Measurements from ENCODE around the gene PLPPR2. TPM values are rescaled to one million over a fixed set of nuclear protein-coding genes. Genes with fewer than 3 reads are reported as not detected.

The PLPPR2 gene
- total RNA-seq, result 11.3 and 12.5 TPM in 2 replicates

DNA sequence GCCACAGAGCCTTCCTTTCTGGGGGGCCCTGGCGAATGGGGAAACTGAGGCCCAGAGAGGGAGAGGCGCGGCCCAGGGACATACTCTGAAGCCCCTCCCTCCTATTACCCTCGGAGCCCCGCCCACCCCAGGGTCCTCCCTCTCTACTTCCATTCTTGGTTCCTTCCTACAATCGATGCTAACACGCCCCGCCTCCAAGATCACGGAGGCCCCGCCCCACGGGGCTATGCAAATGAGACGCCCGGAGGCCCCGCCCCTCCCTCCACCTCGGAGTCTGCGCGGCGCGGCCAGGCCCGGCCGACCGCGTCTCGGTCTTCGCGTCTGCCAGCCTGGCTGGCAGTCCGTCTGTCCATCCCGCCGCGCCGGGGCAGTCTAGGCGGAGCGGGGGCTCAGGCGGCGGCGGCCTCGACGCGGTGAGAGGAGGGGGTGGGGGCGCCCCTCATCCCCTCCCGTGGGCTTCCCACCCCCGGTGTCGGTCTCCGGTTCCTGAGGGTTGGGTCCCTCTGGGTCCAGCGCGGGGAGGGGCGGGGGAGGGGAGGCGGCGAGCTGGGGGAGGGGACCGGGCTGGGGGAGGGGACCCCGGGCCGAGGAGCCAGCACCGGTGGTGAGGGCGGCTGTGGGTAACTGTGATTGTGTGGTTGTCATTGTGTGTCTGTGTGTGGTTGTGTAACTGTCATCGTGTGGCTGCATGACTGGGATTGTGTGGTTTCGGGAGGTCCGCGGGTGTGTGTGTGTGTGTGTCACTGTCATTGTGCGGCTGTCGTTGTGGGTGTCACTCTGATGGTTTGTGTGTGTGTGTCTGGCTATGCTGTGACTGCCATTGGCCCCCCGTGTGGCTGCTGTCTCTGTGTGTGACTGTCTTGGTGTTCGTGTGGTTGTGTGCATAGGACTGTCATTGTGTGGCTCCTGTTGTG lies at the start of gene PLPPR2:
TSS of gene PLPPR2 (plus strand) at position 273 of the 914 bp plus-strand sequence. CDS start 2,242 bp downstream, outside the sequence.

GRCh38 chr19:11339254-11340098 lies 15.8 kb upstream of the PLPPR2 start, which contains the start of gene RAB3D:
TSS of gene RAB3D (minus strand) at chr19:11339657. CDS start at chr19:11337399, 2,258 bp downstream.

GRCh38 chr19:11346104-11346940 lies 8.9 kb upstream of the PLPPR2 start, which contains the start of the genes CCDC159 and TMEM205:
TSS of gene CCDC159 (plus strand) at chr19:11346519. CDS start at chr19:11346607, 88 bp downstream.
TSS of gene TMEM205 (minus strand) at chr19:11346268. CDS start at chr19:11345619, 649 bp downstream.

DNA sequence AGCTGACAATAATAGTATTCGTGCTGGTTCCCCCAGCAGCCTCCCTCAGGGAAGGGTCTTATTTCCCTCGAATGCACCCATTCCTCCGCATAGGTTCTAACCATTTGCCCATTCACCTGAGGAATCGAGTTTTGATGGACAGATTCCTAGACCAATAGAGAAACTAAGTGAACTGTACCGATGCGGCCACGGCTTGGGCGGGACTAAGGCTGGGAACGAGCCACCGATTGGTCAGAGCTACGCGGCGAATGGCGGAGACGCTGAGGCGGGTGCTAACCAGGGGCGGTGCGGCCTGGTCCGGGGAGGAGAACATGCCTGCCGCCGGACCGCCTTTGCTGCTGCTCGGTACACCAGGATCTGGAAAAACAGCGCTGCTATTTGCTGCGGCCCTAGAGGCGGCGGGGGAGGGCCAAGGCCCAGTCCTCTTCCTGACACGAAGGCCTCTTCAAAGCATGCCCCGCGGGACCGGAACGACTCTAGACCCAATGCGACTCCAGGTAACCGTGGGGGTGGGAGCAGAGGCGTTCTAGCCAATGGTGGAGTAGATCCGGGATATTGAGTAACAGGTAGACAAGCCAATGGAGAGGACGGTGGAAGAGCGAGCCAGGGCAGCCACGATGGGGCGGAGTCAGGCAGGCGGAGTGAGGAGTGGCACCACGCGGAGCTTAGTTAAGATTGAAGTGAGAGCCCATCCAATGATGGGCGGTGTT lies 19.4 kb downstream of the PLPPR2 start, which contains the start of gene SWSAP1:
TSS of gene SWSAP1 (plus strand) at position 234 of the 710 bp plus-strand sequence. CDS start at position 249, 15 bp downstream.

Other genes starting within 250 kb of the PLPPR2 start
- gene SPC24, start 199.7 kb upstream of the PLPPR2 start, total RNA-seq, result 9.6 and 104 TPM in 2 replicates
- 171 and 274 TPM in 2 replicates for gene KANK2, start 157.9 kb upstream of the PLPPR2 start, total RNA-seq
- not detected in 2 replicates for gene ANGPTL8, start 115.8 kb upstream of the PLPPR2 start, total RNA-seq
- 16.3 and 20.0 TPM in 2 replicates for gene DOCK6, start 92.9 kb upstream of the PLPPR2 start, total RNA-seq
- not detected in 2 replicates for gene TSPAN16, start 59.3 kb upstream of the PLPPR2 start, total RNA-seq
- 7.3 and 9.0 TPM in 2 replicates for gene RAB3D, start 15.8 kb upstream of the PLPPR2 start, total RNA-seq
- gene TMEM205, start 9.2 kb upstream of the PLPPR2 start, total RNA-seq, result 82.1 and 123 TPM in 2 replicates
- 2.3 and 5.6 TPM in 2 replicates for gene CCDC159, start 8.9 kb upstream of the PLPPR2 start, total RNA-seq
- under 0.01 and 0.58 TPM in 2 replicates for gene SWSAP1, start 19.2 kb downstream of the PLPPR2 start, total RNA-seq
- gene EPOR, start 28.9 kb downstream of the PLPPR2 start, total RNA-seq, result 6.5 and 12.1 TPM in 2 replicates
- gene RGL3, start 63.9 kb downstream of the PLPPR2 start, total RNA-seq, result 2.3 and 7.0 TPM in 2 replicates
- gene ODAD3, start 79.7 kb downstream of the PLPPR2 start, total RNA-seq, result 0.28 and 0.38 TPM in 2 replicates
- 121 and 161 TPM in 2 replicates for gene PRKCSH, start 80.2 kb downstream of the PLPPR2 start, total RNA-seq
- gene ELAVL3, start 125.6 kb downstream of the PLPPR2 start, total RNA-seq, result 0.28 TPM in 1 of 2 replicates, not detected in the other
- gene ZNF653, start 150.4 kb downstream of the PLPPR2 start, total RNA-seq, result 6.2 and 6.9 TPM in 2 replicates
- gene ECSIT, start 173.7 kb downstream of the PLPPR2 start, total RNA-seq, result 24.8 and 31.4 TPM in 2 replicates
- 10.2 and 56.1 TPM in 2 replicates for gene CNN1, start 183.4 kb downstream of the PLPPR2 start, total RNA-seq
- 23.4 and 45.4 TPM in 2 replicates for gene ELOF1, start 203.8 kb downstream of the PLPPR2 start, total RNA-seq
- 0.38 and 3.1 TPM in 2 replicates for gene ACP5, start 222.2 kb downstream of the PLPPR2 start, total RNA-seq
- gene ZNF627, start 242.1 kb downstream of the PLPPR2 start, total RNA-seq, result 19.4 and 30.2 TPM in 2 replicates

Measured in regular cardiac myocyte (primary cell).